Suprapubic skin (tissue), 4 donors: ENCODE measurements around the gene EPOP.

Experiments used
- POLR2A ChIP-seq, 2 donors: fragments of 450-650 bp; IDR thresholded peaks; one replicate each; pipeline ENCODE4 v1.6.1; 2017; ENCODE audit warnings: antibody characterized with exemption in 2 of 2, mild to moderate bottlenecking in 2 of 2, moderate library complexity in 2 of 2
- POLR2AphosphoS5 ChIP-seq, 3 donors: sonication (generic); formaldehyde crosslinking; IDR thresholded peaks; one replicate each; pipeline ENCODE4 v1.6.1; 2017; ENCODE audit warnings: antibody characterized with exemption in 3 of 3
- TF ChIP-seq, protein P1 (sequence below), 2 donors: fragments of 200-600 bp in 1 of 2; fragments of 450-650 bp in 1 of 2; sonication (generic) in 1 of 2; IDR thresholded peaks; one replicate each; pipeline ENCODE4 v1.5.1; 2016 to 2019; ENCODE audit warnings: antibody characterized with exemption in 2 of 2, mild to moderate bottlenecking in 1 of 2, moderate library complexity in 1 of 2

DNA sequence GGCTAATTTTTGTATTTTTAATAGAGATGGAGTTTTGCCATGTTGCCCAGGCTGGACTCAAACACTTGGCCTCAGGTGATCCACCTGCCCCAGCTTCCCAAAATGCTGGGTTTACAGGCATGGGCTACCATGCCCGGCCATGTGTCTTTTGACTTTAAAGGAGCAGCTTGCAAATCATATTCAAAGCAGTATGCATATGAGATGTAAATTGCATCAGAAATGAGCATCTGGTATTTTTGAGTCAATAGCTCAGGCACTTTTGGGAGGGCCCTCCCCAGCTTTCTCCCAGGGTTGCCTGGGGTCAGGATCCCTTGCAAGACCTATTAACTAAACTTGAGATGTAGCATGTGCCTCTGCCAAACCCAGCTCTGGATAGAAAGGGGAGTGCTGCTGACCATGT is 21.5 kb downstream of the EPOP start:
- TF ChIP-seq, protein P1, sequence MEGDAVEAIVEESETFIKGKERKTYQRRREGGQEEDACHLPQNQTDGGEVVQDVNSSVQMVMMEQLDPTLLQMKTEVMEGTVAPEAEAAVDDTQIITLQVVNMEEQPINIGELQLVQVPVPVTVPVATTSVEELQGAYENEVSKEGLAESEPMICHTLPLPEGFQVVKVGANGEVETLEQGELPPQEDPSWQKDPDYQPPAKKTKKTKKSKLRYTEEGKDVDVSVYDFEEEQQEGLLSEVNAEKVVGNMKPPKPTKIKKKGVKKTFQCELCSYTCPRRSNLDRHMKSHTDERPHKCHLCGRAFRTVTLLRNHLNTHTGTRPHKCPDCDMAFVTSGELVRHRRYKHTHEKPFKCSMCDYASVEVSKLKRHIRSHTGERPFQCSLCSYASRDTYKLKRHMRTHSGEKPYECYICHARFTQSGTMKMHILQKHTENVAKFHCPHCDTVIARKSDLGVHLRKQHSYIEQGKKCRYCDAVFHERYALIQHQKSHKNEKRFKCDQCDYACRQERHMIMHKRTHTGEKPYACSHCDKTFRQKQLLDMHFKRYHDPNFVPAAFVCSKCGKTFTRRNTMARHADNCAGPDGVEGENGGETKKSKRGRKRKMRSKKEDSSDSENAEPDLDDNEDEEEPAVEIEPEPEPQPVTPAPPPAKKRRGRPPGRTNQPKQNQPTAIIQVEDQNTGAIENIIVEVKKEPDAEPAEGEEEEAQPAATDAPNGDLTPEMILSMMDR (IDR thresholded peaks at IDR 0.05): no peak
- TF ChIP-seq POLR2A (IDR thresholded peaks at IDR 0.05) (no peak), POLR2AphosphoS5 (IDR thresholded peaks at IDR 0.05) (no peak)
